Fibroblast of lung (primary cell): ENCODE data around the gene ITIH2. TPM values are rescaled to one million over a fixed set of nuclear protein-coding genes. Genes with fewer than 3 reads are reported as not detected.
A peak's percentile ranks its signal among the peaks of the same experiment; 100 is the strongest.
"Not testable (repeated sequence)": the region's sequence is repeated elsewhere in the genome, so short reads cannot be mapped to it uniquely, and the experiment has no call there.

Source experiments
- DNase-seq, 2 donors: peaks; one replicate each; pipeline versions ENCODE4 v3.0.0 to v3.0.0-alpha.2; 2010; ENCODE audit warnings: low read depth in 2 of 2
- H2AFZ ChIP-seq: 2 replicates; pipeline ENCODE4 v1.5.1; 2012; ENCODE audit warnings: low read length, control low read depth, inconsistent platforms
- H3K27ac ChIP-seq: 2 replicates; pipeline ENCODE4 v1.5.1; 2011; ENCODE audit warnings: low read length, control low read depth; ENCODE audit not compliant: insufficient read depth
- H3K27me3 ChIP-seq: 2 replicates; pipeline ENCODE4 v1.5.1; 2011; ENCODE audit warnings: mild to moderate bottlenecking, low read length; ENCODE audit not compliant: control insufficient read depth, insufficient read depth
- H3K36me3 ChIP-seq: 2 replicates; pipeline ENCODE4 v1.5.1; 2011; ENCODE audit warnings: low read length; ENCODE audit not compliant: control insufficient read depth, insufficient read depth
- H3K4me1 ChIP-seq: 2 replicates; pipeline ENCODE4 v1.5.1; 2011; ENCODE audit warnings: low read length; ENCODE audit not compliant: control insufficient read depth, insufficient read depth; ENCODE audit errors: extremely low read depth
- H3K4me2 ChIP-seq: 2 replicates; pipeline ENCODE4 v1.5.1; 2011; ENCODE audit warnings: low read length, control low read depth; ENCODE audit not compliant: insufficient read depth; ENCODE audit errors: extremely low read depth
- H3K4me3 ChIP-seq, 4 experiments: fragments of 200-600 bp in 1 of 4; sonication (generic) in 1 of 4; replicated peaks in 1 of 4; 2 replicates each; pipeline ENCODE4 v1.5.1; 2011 to 2016; ENCODE audit warnings: low read length in 4 of 4, low read depth in 3 of 4, mild to moderate bottlenecking in 3 of 4, control low read depth in 2 of 4, inconsistent platforms in 1 of 4, mixed read lengths in 1 of 4; ENCODE audit not compliant: insufficient read depth in 1 of 4; ENCODE audit errors: control extremely low read depth in 1 of 4
- H3K79me2 ChIP-seq: 2 replicates; pipeline ENCODE4 v1.5.1; 2012; ENCODE audit warnings: mild to moderate bottlenecking, low read length, inconsistent platforms; ENCODE audit not compliant: control insufficient read depth, insufficient read depth
- H3K9ac ChIP-seq: 2 replicates; pipeline ENCODE4 v1.5.1; 2011; ENCODE audit warnings: mild to moderate bottlenecking, low read length, control low read depth; ENCODE audit not compliant: insufficient read depth
- H3K9me3 ChIP-seq: 2 replicates; pipeline ENCODE4 v1.5.1; 2012; ENCODE audit warnings: low read depth, low read length; ENCODE audit not compliant: control insufficient read depth, insufficient read depth
- H4K20me1 ChIP-seq: 2 replicates; pipeline ENCODE4 v1.5.1; 2011; ENCODE audit warnings: low read length; ENCODE audit not compliant: control insufficient read depth, insufficient read depth; ENCODE audit errors: extremely low read depth
- EZH2 ChIP-seq: IDR thresholded peaks from 2 replicates; pipeline ENCODE4 v1.5.1; 2012; ENCODE audit warnings: low read length, control low read depth, mild to moderate bottlenecking; ENCODE audit errors: missing control alignments
- polyA plus RNA-seq, 2 donors: library from polyadenylated mRNA; depleted of rRNA in 1 of 2; stranded (reverse) in 1 of 2; unstranded in 1 of 2; fragments of >200 nt; gene quantifications; 2 replicates each; pipeline ENCODE4 v1.2.1, GENCODE V29; 2011 to 2012; ENCODE audit warnings: missing spikeins in 1 of 2
- total RNA-seq: library from RNA; depleted of rRNA; stranded (reverse); fragments of >200 nt; gene quantifications from 2 replicates; pipeline ENCODE4 v1.2.1, GENCODE V29; 2014
- TF ChIP-seq, protein P1 (sequence below), 2 donors: IDR thresholded peaks in 1 of 2; conservative IDR thresholded peaks in 1 of 2; 1 replicate in 1 of 2; 2 replicates in 1 of 2; pipeline ENCODE4 v1.5.1; 2011 to 2012; ENCODE audit warnings: low read length in 2 of 2, control low read depth in 1 of 2, inconsistent platforms in 1 of 2, low read depth in 1 of 2, mild to moderate bottlenecking in 1 of 2

ITIH2 gene
- total and polyA plus RNA-seq, 2 donors (not counting 1 experiment from before 2014, with no cell fraction given) = not detected

GRCh38 chr10:7692368-7692767 is 10.7 kb upstream of the ITIH2 start:
- not testable (repeated sequence) for H3K9ac ChIP-seq, H4K20me1 ChIP-seq, H3K9me3 ChIP-seq, H3K36me3 ChIP-seq, H3K79me2 ChIP-seq, H3K4me3 ChIP-seq, DNase-seq, H3K27ac ChIP-seq, H3K4me2 ChIP-seq, H3K27me3 ChIP-seq, H3K4me1 ChIP-seq, H2AFZ ChIP-seq

- DNase-seq, H3K27me3 ChIP-seq, H3K4me1 ChIP-seq: not testable (repeated sequence)
Measured at GRCh38 chr10:7693194-7693593, 9.9 kb upstream of the ITIH2 start.

GRCh38 chr10:7696545-7696944 is 6.6 kb upstream of the ITIH2 start:
- H2AFZ ChIP-seq = no peak overlapping the region
- H4K20me1 ChIP-seq = no peaks in the 10 kb centered on the region
- H3K4me1 ChIP-seq = no peaks in the 10 kb centered on the region
- H3K4me3 ChIP-seq = no peak overlapping the region
- H3K27me3 ChIP-seq = no peaks in the 10 kb centered on the region
- H3K4me2 ChIP-seq = no peak overlapping the region
- H3K9ac ChIP-seq = no peak overlapping the region
- TF ChIP-seq, protein P1, sequence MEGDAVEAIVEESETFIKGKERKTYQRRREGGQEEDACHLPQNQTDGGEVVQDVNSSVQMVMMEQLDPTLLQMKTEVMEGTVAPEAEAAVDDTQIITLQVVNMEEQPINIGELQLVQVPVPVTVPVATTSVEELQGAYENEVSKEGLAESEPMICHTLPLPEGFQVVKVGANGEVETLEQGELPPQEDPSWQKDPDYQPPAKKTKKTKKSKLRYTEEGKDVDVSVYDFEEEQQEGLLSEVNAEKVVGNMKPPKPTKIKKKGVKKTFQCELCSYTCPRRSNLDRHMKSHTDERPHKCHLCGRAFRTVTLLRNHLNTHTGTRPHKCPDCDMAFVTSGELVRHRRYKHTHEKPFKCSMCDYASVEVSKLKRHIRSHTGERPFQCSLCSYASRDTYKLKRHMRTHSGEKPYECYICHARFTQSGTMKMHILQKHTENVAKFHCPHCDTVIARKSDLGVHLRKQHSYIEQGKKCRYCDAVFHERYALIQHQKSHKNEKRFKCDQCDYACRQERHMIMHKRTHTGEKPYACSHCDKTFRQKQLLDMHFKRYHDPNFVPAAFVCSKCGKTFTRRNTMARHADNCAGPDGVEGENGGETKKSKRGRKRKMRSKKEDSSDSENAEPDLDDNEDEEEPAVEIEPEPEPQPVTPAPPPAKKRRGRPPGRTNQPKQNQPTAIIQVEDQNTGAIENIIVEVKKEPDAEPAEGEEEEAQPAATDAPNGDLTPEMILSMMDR (conservative IDR thresholded peaks at IDR 0.05 in 1 of 2, IDR thresholded peaks at IDR 0.05 in 1 of 2; ENCODE audit: low read depth in 1 of 2, low read length in 2 of 2) = no peak
- TF ChIP-seq EZH2 = no peak
- no peaks in the 10 kb centered on the region for H3K9me3 ChIP-seq
- no peaks in the 10 kb centered on the region for H3K36me3 ChIP-seq
- peak in 1 of 2 donors; percentile 38 for DNase-seq
- no peaks in the 10 kb centered on the region for H3K79me2 ChIP-seq
- H3K27ac ChIP-seq = no peak overlapping the region

More at GRCh38 chr10:7693194-7693593, 9.9 kb upstream of the ITIH2 start:
- not testable (repeated sequence) for H3K9me3 ChIP-seq, H2AFZ ChIP-seq, H3K9ac ChIP-seq, H3K4me3 ChIP-seq, H4K20me1 ChIP-seq, H3K79me2 ChIP-seq, H3K27ac ChIP-seq, H3K36me3 ChIP-seq, H3K4me2 ChIP-seq

DNA sequence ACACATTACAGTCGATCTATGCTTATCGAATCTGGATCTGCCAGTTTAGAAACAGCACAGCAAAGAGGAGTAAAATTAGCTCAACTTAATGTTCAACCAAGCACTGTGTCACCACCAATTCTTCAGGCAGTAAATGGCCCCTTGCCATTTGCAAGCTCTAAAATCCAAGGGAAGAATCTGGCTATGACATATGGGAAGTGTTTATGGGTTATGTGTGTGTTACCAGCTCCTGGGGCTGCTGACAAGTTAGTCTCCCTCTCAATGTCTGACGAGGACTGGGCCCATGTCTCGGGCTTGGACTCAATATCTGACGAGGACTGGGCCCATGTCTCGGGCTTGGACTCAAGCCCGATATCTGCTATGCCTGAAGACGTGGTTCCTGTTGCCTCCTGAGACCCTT is 5.7 kb upstream of the ITIH2 start:
- DNase-seq = no peak
- Histone ChIP-seq H3K4me1 (no peaks in the 10 kb centered on the region), H3K4me2 (no peak overlapping the region), H3K79me2 (no peaks in the 10 kb centered on the region), H2AFZ (no peak overlapping the region), H3K36me3 (no peaks in the 10 kb centered on the region), H3K9ac (no peak overlapping the region), H3K27ac (no peak overlapping the region), H3K27me3 (no peaks in the 10 kb centered on the region), H4K20me1 (no peaks in the 10 kb centered on the region), H3K9me3 (no peaks in the 10 kb centered on the region), H3K4me3 (no peak overlapping the region)
- TF ChIP-seq, protein P1 (conservative IDR thresholded peaks at IDR 0.05 in 1 of 2, IDR thresholded peaks at IDR 0.05 in 1 of 2; ENCODE audit: low read depth in 1 of 2, low read length in 2 of 2) = no peak
- no peak for TF ChIP-seq EZH2
